DLD1 (cell line): ENCODE data around the gene RAP1GAP.

Source experiments
- in situ Hi-C: cut with HindIII; loops from 2 replicates; pipeline ENCODE4 v1.10.0; 2017; ENCODE audit warnings: low sequenced_read_pairs

Gene RAP1GAP

GRCh38 chr1:21614419-21615115 is 54.6 kb downstream of the RAP1GAP start:
- in situ Hi-C loops = no loop called here

- in situ Hi-C loops = no loop called here
Measured at GRCh38 chr1:21613072-21613867, 55.9 kb downstream of the RAP1GAP start.

- in situ Hi-C loops = no loop called here
Measured at GRCh38 chr1:21612057-21612456, 57.1 kb downstream of the RAP1GAP start.

GRCh38 chr1:21610989-21611785 is 58.0 kb downstream of the RAP1GAP start:
- in situ Hi-C loops = no loop called here

GRCh38 chr1:21610027-21610426 is 59.1 kb downstream of the RAP1GAP start:
- in situ Hi-C loops = no loop called here

GRCh38 chr1:21608798-21609197 is 60.4 kb downstream of the RAP1GAP start:
- in situ Hi-C loops = no loop called here

- in situ Hi-C loops = no loop called here
Measured at GRCh38 chr1:21607549-21608529, 61.3 kb downstream of the RAP1GAP start.

GRCh38 chr1:21605964-21606705 is 63.0 kb downstream of the RAP1GAP start:
- in situ Hi-C loops = no loop called here

- in situ Hi-C loops = no loop called here
Measured at GRCh38 chr1:21605012-21605715, 64.0 kb downstream of the RAP1GAP start.

- in situ Hi-C loops = no loop called here
Measured at GRCh38 chr1:21604208-21604957, 64.8 kb downstream of the RAP1GAP start.

GRCh38 chr1:21603177-21604138 is 65.7 kb downstream of the RAP1GAP start:
- in situ Hi-C loops = no loop called here

- in situ Hi-C loops = no loop called here
Measured at GRCh38 chr1:21601278-21602048, 67.7 kb downstream of the RAP1GAP start.

GRCh38 chr1:21599402-21599801 is 69.8 kb downstream of the RAP1GAP start:
- in situ Hi-C loops = no loop called here

- in situ Hi-C loops = no loop called here
Measured at GRCh38 chr1:21598904-21599303, 70.3 kb downstream of the RAP1GAP start.

GRCh38 chr1:21598417-21598816 is 70.7 kb downstream of the RAP1GAP start:
- in situ Hi-C loops = no loop called here

GRCh38 chr1:21597753-21598152 is 71.4 kb downstream of the RAP1GAP start:
- in situ Hi-C loops = no loop called here
